Cardiac fibroblast (primary cell): Measurements from ENCODE around the gene SERPINB8.

Source experiments
- DNase-seq, 2 donors: peaks; one replicate each; pipeline versions ENCODE4 v3.0.0 to v3.0.0-alpha.2; 2010; ENCODE audit warnings: low read depth in 2 of 2
- H3K4me3 ChIP-seq, 2 donors: replicated peaks in 1 of 2; 1 replicate in 1 of 2; 2 replicates in 1 of 2; pipeline ENCODE4 v1.5.1; 2011; ENCODE audit warnings: low read depth in 2 of 2, low read length in 2 of 2, mild to moderate bottlenecking in 2 of 2, moderate library complexity in 1 of 2
- TF ChIP-seq, protein P1 (sequence below): IDR thresholded peaks from one replicate; pipeline ENCODE4 v1.5.1; 2011; ENCODE audit warnings: low read depth, mild to moderate bottlenecking, low read length, inconsistent platforms

Gene SERPINB8

DNA sequence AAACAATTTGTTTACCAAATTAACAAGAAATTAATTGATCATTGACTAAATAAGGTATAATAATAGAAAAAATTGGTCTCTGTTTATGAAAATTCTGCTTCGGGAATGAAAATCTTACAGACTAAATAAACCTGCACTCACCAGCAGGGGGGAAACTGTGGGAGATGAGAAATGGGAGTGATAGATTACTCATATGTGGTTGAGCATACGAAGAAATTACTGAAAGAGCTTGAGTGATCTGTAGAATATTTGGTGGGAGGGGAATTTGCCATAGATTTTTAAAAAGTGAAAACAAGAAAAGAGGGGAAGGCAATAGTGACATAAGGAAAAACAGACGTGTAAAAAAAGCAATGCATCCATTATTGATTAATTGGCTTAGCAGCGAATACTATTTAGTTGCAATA, 18.6 kb upstream of the SERPINB8 start:
- TF ChIP-seq, protein P1, sequence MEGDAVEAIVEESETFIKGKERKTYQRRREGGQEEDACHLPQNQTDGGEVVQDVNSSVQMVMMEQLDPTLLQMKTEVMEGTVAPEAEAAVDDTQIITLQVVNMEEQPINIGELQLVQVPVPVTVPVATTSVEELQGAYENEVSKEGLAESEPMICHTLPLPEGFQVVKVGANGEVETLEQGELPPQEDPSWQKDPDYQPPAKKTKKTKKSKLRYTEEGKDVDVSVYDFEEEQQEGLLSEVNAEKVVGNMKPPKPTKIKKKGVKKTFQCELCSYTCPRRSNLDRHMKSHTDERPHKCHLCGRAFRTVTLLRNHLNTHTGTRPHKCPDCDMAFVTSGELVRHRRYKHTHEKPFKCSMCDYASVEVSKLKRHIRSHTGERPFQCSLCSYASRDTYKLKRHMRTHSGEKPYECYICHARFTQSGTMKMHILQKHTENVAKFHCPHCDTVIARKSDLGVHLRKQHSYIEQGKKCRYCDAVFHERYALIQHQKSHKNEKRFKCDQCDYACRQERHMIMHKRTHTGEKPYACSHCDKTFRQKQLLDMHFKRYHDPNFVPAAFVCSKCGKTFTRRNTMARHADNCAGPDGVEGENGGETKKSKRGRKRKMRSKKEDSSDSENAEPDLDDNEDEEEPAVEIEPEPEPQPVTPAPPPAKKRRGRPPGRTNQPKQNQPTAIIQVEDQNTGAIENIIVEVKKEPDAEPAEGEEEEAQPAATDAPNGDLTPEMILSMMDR, result peak; percentile 35
- no peak overlapping the region for H3K4me3 ChIP-seq
- peak in 1 of 2 donors; percentile 47 for DNase-seq

DNA sequence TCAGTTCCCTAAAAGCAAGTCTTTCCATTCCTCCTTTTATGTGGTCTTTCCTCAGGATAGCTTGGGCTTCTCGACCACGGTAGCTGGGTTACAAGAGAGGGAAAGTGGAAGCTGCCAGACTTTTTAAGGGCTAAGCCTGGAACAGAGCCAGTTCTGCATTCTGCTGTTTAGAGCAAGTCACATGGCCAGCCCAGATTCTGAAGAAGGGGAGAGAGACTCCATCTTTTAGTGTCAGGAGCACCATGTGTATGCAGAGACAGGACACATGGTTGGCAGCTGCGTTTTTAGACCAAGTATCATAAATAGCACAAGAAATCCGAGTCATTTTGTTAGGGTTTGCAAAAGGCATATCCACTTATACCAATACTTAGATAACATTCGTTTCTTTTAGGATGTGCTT, 16.1 kb upstream of the SERPINB8 start:
- no peak for DNase-seq
- no peak overlapping the region for H3K4me3 ChIP-seq
- TF ChIP-seq, protein P1, result no peak

DNA sequence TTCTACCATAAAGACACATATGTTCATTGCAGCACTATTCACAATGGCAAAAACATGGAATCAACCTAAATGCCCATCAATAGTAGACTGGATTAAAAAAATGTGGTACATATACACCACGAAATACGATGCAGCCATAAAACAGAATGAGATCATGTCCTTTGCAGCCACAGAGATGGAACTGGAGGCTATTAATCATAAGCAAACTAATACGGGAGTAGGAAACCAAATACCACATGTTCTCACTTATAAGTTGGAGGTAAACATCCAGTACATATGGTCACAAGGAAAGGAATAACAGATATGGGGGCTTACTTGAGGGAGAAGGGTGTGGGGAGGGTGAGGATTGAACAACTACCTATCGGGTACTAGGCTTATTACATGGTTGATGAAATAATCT, 13.1 kb upstream of the SERPINB8 start:
- H3K4me3 ChIP-seq, result no peak overlapping the region
- DNase-seq, result no peak
- TF ChIP-seq, protein P1, result no peak

DNA sequence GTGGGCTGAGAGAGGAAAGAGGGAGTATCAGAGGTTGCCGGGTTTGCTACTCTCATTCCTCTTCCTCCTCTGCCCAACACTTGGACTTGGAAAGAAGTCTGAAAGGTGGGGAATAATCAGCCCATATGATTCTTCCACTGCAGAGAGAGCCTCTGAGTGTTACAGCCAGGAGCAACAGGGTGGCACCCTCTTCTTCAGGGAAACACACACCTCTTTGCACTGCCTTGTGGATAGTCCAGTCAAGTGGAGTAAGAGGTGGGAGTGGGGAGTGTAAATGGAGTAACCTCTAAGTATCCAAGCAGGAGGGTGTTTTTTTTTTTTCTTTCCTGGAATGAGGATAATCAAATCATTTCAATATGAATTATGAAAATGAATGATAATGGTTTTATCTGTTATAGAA, 9.0 kb upstream of the SERPINB8 start:
- H3K4me3 ChIP-seq, result no peak overlapping the region
- TF ChIP-seq, protein P1, result no peak
- DNase-seq, result no peak

DNA sequence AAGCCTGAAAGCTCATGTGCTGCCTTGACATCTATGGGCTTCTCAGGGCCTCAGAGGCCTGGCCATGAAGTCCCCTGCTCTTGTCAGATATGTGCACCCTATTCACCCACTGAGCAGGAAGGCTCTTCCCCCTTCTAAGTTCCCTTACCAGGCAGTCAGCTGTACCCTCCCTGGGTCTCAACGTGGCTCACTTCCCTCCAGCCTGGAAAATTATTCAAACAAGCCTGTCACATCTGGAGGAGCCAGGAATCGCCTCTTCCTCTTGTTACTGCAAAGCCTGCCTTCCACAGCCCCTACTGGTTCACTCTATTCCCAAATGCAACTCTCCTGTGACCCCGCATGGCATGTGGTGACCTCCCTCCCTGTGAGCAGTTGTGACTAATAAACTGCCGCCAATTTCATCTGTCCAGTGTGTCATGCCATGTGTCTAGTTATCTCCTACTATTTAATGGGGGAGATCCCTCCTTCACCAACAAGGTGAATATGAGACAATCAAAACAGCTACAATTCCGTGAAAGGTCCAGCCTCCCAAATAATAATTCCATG, 8.4 kb upstream of the SERPINB8 start:
- H3K4me3 ChIP-seq, result no peak overlapping the region
- no peak for DNase-seq
- TF ChIP-seq, protein P1, result no peak

DNA sequence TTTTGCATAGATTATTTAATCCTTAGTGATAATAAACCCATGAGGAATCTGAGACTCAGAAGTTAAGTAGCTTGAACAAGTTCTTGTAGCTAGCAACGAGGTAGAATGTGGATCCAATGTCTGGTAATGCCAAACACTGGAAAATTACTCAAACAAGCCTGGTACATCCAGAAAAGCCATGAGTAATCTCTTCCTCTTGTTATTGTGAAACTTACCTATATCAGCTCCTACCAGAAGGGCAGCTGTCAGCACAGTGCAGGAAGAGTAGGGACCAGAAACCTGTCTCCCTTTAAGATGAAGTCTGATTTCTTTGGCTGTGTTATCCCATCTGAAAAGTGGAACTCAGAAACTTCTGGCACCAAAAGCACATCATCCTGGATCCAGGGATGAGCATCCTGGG, 7.7 kb upstream of the SERPINB8 start:
- TF ChIP-seq, protein P1, result no peak
- DNase-seq, result no peak
- H3K4me3 ChIP-seq, result no peak overlapping the region

DNA sequence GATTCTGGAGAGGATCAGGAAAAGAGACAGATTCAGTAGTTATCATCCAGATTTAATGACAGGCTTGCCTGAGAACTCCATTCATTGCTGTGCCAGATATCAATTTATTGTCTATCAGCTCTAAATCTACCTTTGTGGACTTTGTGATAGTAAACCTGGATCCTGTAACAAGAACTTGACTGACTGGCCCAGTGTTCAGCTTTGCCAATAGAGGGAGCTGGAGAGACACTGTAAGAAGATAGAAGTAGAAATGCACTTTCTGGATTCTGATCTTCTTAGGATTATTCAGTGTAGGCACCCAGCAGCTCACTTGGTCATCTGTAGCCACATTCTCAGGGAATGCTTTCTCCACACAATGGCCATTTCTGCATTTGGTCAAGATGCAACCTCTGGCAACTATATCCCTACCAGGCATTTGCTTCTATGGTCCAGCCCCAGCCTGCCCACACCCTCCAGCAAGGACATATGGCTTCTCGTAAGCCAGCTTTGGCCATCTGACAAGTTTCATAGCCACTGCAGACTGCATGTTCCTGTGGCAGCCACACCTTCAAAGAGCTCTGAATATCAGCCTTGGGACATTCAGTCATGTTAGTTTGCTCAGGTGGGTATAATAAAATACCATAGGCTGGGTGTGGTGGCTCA, 6.1 kb upstream of the SERPINB8 start:
- TF ChIP-seq, protein P1, result peak; percentile 93
- H3K4me3 ChIP-seq, result no peak overlapping the region
- DNase-seq, result peak; percentile 79 to 81
